GM21381 (cell line): ENCODE measurements around the gene GSE1.

Source experiments
- ATAC-seq: cut with Tn5 transposase; IDR thresholded peaks from one replicate; pipeline ENCODE4 v1.9.1; 2021; ENCODE audit warnings: mild to moderate bottlenecking, moderate library complexity; ENCODE audit not compliant: unreplicated experiment

Gene GSE1

DNA sequence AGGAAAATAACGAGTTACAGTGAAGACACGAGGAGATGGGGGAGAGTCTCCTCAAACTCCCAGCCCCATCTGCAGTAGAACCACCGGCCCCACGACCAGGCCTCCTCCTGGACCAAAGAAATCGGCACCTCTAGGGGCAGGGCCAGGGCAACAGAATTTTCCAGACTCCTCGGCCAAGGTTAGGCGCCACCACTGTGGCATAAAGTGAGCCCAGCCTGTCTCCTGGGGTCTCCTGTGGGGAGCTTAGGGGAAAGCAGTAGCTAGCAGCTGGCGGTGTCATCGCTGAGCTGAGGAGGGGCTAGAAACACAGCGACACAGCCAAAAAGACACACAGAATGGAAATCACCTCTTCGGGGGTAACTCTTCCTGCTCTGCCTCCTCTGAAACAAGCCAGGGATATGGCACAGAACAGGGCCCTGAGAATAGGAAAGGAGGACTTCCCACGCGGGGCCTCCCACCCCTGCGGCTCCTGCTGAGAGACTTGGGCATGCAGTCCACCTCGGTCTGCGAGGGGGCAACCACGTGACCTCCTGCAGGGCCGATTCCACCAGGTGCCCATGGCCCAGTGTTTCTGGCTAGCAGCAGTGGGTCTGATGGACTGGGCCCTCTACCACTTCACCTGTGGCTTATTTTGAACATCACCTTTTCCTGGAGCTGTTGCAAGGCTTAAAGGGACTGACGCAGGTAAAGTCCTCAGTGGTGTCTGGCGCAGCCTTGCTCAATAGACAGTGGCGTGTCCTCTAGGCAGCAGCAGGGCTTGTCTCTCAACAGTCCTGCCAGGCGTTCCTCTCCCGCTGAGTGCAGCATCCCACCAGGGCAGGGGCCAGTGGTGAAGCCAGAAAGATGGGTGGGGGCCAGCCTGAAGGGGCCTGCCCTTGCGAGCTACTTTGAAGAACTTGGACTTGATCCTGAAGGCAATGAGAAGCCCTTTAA, 82.3 kb downstream of the GSE1 start:
- ATAC-seq = no peak

DNA sequence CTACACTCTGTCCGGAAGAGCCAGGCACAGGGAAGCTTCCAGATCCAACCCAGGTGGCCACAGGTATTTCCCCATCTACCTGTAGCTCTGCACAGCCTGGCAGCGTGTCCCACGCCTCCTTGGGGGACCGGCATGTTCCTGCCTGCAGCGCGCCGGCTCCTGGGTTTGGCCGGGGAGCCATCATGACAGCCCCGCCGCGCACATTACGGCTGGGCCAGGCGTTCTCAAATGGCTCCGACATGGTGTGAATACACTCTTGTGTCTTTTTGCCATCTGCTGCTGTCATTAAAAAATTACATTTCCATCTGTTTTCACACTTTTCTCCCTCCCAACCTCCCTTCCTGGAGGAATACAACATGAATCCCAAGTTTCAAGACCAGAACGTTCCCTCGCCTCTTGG, 83.7 kb downstream of the GSE1 start:
- no peak for ATAC-seq

DNA sequence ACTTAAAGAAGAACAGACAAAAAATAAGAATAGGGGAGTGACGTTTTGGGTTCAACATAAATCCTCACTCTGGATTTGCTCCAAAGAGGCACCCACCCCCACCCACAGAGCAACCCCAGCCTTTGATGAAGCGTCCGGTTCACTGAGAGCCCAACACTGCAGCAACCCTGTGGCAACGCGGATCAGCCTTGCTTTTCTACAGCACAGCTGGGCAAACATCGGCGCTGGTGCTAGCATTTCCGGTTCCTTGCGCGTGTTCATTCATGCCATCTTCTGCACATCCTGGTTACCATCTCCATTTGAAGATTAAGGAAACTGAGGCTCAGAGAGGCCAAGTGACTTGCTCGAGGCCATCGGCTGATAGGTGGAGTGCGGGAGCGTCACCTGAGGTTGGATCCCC, 84.3 kb downstream of the GSE1 start:
- no peak for ATAC-seq

DNA sequence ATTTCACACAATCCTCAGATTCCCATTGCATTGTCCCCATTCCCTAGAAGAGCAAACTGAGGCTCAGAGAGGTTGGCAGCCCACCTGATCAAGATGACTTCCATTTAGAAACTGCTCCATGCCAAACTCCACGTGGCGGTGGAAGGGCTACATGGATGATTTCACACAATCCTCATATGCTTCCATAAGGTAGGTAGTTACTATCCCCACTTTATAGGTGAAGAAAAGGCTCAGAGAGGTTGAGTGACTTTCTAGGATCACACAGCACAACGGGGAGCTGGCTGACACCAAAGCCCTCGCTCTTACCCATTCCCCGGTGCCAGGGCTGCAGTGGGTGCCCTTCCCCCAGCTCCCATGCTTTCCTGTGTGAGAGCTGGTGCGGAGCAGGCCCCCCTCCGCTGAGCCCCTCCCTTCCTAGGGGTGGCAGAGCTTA, 85.4 kb downstream of the GSE1 start:
- ATAC-seq = no peak

DNA sequence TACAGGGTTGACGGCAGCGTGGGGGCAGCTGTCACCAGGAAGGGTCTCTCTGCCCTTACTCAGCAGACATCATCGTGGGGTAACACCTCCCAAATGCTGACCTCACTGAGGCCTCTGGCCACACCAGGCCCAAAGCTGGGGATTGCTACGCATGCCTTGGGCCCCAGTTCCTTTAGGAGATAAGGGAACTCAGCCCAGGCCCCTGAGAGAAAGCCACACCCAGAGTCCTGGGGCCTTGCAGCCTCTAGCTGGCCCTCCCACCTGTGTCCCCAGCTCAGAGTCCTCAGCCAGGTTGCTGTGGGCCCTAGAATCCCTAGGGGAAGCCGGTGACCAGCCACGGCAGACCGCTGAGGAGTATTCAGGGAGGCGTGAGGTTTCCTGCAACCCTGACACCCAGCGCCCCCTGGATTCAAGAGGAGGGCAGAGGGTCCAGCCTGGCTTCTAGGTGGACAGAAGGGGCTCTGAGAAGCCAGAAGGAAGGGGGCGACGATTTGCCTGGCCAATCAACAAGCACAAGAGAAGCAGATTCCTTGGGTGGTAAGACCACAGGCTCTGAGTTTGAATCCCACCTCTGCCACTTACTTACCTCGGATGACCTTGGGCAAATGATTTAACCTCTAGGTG, 85.9 kb downstream of the GSE1 start:
- no peak for ATAC-seq

DNA sequence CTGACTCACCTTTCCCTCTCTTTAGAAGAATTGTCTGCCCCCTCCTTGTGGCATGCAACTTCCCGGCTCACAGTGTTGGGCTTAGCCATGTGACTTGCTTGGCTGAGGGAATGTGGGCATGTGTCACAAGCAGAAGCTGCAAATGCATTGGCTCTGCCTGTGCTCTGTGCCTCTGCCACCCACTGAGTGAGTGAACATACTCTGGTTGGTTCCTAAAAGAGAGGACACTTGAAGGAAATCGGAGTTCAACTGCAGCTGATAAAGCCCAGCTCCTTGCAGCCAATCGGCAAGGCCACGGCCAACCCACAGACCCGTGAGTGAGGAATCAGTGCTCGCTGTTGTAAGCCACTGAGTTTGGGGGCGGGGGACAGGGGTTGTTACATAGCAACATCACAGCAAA, 86.5 kb downstream of the GSE1 start:
- ATAC-seq = no peak

DNA sequence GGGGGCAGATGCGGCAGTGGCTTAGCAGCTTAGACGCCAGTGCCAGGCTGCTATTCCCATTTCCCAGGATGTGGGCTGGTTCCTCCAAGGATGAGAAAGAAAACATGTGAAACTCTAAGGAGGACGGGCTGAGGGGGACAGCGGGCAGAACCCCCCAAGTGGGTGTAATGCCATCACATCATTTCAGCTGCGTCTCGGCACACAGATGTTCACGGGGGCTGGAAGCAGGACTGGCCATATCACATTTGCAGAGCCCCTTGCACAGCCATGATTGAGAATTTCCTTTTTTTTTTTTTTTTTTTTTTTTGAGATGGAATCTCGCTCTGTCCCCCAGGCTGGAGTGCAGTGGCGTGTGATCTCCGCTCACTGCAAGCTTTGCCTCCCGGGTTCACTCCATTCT, 90.9 kb downstream of the GSE1 start:
- ATAC-seq = no peak

DNA sequence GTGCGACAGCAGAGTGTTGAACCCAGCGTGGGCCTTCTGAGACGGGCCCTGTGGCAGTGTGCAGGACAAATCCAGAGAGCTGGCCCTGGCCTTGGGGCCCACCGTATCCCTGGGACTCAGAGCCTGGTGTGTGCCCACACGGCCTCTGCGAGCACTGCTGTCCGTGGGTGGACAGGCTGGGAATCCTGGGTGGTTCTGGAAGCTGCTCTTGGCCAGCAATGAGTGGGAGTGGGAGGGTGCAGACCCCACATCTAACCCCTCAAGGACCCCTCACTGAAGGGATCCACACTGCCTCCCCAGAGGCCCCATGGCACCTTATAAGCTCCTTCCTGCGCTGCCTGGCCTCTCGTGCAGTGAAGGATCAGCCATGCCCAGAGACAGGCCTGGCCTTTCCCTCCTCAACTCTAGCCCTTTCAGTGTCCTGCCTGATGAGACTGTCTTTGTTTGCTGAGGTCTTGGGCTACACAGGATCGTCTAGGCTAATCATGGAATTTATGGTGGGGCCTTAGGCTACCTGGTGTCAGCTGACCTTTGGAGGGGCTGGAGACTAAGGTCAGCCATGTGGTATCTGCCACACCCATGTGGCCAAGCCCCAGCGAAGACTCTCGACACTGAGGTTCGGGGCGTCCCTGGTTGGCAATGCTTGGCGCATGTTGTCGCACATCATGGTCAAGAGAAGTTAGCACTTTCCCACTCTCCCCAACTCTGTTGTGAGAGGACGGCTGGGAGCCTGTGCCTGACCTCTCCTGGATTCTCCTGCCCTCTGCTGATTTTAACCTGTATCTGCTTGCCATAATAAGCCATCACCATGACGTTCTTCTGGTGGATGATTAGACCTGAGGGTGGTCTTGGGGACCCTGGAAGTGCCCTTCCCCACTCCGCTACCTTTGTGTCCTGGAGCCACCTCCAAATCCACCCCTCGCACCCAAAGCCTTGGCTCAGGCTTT, 92.1 kb downstream of the GSE1 start:
- ATAC-seq = no peak

DNA sequence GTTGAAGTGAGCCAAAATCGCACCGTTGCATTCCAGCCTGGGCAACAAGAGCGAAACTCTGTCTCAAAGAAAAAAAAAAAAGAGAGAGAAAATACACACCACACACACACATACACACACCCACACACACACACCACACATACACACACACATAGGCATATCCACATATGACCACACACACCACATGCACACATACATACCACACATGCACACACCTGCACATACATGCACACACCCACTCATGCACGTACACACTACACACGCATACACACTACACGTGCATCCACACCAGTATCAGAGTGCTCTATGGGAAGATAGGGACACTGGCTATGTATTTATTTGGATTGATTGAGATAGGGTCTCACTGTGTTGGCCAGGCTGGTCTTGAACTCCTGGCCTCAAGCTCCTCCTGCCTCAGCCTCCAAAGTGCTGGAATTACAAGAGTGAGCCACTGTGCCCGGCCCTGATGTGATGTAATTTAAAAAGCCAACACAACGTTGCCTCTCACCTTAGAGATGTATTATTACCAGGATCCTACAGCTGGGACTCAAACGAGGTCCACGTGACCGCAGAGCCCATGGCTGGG, 93.4 kb downstream of the GSE1 start:
- no peak for ATAC-seq

DNA sequence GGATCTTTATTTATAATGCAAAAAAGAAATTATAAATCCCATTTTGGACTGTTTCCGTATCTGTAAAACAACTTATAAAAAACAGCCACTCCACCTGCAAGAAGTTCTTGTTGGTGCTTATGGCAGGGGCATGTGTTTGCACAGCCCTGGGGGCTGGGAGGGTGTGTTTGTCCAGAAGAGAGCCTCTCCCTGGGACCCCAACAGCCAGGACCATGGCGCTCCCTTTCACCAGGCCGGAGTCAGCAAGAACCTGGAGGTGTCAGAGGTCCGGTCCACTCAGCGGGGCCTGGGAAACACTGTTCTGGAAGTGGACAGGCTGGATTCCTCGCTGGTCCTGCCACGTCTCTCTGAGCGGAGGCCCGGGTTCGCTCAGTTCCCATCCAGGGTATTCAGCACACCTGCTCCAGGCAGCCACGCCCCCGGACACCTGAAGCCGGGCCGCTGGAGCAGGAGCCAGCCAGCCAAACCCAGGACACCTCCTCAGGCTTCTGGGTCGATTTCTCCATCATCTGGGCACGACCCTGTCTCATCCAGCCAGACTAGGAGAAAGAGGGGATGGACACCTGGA, 94.5 kb downstream of the GSE1 start:
- no peak for ATAC-seq

DNA sequence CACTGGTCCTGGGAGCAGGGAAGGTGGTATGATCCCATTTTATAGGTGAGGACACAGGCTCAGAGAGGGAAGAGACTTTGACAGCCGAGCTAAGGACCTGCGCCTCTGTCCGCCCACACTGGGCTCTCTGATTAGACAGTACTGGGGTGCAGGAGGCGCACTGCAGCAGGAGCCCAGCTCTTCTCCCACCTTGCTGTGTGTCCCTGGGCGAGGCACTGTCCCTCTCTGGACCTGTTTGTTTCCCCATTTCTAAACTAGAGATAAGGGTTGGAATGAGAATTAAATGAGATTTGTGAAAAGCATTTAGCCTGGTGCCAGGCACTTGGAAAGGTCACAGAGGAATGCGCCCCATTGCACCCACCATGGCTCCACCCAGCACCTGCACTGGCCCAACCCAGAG, 95.2 kb downstream of the GSE1 start:
- ATAC-seq = no peak

DNA sequence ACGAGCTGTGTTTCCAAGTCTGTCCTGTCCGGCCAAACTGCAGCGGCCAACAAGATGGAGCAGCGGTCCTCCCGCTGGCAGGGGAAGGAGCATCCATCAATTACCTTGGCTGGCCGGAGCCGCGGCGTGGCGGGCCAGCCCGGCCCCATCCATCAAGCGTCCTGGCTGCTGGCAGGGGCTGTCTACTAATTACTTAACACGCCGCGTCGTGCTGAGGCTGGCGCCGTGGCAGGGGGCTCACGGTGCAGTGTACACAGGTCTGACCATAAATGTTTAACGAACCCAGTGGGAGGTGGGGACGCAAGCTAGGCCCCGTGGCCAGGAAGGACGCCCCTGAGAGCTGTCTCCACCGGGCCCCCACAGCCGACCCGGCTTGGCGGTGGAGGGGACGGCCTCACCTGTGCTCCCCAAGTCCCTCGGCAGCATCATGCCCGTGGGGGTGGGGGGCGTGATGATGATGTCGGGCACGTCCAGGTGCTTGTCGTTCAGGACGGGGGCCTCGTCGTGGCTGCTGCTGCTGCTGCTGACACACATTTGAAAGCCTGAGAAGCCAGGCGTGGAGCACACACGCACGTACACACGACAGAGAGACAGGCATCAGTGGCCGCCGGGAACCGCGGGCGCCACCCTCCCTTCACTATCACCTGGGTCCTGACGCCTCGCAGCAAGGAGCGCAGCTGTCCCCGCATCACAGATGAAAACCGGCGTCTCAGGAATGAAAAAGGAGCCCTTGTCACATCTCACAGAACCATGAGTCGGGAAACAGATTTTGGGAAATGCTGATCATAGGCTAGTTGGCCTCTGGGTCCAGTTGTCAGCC, 96.9 kb downstream of the GSE1 start:
- ATAC-seq = no peak

DNA sequence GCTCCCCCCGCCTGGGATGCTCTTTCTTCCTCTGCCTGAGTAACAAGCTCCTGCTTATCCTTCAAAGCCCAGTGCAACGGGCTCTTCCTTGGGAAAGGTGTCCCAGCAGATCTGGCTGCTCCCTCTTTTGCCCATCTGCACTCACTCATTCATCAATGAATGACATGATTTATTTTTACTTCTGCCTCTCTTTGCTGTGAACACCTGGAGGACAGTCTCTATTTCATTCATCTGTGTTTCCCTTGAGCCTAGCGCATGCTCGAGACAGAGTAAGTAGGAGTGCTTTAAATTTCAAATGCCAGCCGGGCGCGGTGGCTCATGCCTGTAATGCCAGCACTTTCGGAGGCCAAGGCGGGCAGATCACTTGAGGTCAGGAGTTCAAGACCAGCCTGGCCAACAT, 97.6 kb downstream of the GSE1 start:
- ATAC-seq = no peak

DNA sequence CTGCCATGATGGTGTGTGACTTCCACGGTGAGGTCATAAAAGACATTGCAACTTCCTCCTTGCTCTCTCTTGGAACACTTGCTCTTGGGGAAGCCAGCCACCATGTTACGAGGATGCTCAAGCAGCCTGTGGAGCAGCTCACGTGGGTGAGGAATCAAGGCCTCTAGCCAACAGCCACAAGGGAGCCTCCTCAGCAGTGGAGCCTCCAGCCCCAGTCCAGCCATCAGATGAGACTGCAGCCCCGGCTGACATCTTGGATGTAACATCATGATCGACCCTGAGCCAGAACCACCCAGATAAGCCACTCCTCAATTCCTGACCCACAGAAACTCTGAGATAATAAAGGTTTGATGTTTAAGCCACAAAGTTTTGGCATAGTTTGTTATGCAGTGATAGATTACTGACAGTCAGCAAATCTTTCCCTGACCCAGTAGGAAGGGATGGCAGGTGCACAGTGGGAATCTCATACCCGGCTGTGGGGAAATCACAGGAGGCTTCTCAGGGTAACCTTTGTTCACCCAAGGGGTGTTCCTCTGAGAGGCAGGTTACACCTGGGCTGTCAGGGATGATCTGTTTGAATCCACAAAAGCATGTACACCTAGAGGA, 99.0 kb downstream of the GSE1 start:
- no peak for ATAC-seq

DNA sequence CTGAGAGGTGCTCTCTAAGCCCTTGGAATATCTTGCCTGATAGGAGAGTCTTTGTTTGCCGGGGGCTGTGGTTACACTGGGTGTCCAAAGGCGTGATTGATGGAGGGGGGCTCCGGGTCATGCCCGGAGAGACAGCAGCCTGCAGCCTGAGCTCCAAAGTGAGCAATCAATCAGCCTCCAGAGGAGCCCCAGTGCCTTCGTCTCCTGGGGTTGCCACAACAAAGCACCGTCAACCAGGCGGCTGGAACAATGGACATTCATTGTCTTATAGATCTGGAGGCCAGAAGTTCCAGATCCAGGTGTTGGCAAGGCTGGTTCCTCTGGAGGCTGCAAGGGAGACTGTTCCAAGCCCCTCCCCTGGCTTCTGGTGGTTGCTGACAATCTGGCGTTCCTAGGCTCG, 99.7 kb downstream of the GSE1 start:
- ATAC-seq = no peak

DNA sequence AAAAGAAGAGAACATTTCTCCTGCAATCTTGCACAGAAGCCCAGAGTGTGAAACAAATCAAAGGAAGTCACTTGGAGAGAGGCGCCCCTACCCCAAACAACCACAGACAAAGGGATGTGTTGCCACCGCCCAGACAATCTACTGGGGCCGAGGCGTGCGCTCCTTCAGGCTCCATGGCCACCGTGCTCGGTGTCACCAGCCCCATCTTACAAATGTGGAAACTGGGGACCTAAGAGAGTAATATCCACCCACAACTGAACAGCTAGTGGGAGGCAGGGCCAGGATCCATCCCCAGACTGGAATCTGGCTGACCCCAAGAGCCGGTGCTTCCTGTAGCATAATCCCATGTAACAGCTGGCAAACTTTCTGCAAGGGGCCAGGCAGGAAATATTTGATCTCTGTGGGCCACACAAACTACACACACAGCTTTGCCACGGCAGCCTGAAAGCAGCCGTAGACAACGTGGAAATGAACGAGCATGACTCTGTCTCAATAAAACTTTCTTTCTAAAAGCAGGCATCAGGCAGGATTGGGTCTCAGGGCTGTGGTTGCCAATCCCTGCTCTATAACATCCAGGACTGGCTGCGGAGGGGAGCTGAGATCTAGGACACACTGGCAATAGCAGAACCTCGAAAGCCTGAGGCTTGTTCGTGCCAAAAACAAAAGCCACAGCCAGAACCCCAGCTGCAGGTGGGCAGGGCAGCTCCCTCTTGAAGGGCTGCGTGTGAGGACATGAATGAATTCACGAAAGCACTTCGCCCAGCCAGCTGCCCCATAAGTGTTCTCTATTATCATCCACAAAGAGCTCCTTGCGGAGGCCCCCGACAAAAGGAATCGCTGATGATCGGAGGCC, 102.3 kb downstream of the GSE1 start:
- ATAC-seq = no peak

DNA sequence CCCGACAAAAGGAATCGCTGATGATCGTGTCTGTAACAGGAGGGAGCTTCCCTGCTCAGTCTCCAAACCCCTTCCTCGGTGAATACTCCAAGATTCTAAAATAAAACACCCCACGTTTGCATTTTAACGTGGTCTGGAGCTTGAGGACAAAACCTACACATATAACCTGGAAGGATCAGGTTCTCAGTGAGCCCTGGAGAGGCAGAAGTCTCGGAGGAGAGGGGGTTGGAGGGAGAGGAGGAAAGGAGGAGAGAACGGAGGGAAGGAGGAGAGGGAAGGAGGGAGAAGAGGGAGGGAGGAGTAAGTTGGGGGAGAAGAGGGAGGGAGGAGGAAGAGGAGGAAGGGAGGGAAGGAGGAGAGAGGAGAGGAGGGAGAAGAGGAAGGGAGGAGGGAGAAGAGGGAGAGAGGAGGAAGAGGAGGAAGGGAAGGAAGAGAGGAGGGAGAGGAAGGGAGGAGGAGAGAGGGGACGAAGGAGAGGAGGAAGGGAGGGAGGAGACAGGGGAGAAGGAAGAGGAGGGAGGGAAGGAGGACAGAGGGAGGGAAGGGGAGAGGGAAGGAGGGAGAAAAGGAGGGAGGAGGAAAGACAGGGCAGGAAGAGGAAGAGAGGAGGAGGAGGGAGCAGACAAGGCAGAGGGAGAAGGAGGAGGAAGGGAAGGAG, 103.0 kb downstream of the GSE1 start:
- ATAC-seq = no peak

DNA sequence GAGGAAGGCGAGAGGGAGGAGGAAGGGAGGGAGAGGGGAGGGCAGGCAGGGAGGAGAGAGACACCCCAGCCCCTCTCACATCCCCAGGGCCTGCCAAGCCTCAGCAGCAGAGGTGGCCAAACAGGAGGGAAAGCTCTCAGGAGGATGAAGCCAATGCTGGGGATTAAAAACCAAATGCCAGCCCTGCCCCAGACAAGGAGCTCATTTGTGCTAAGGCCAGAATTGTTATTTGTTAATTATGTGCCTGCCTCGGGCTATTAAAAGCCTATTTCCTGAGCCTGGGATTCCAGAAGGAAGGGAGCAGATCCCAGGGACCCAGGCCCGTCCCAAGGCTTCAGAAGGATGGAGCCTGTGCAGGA, 103.5 kb downstream of the GSE1 start:
- no peak for ATAC-seq
